ENCODE data around the gene ZNF579.

Gene ZNF579

GRCh38 chr19:55580628-55581144 lies at the start of gene ZNF579:
TSS of gene ZNF579 (minus strand) at chr19:55580848. CDS start at chr19:55579639, 1,209 bp downstream.
- no peaks in the 10 kb centered on the region for H3K36me3 ChIP-seq (ENCODE audit: control insufficient read depth, insufficient read depth, low read length)
- H2AFZ ChIP-seq, result peak within 1 kb of the TSS; percentile 98

DNA sequence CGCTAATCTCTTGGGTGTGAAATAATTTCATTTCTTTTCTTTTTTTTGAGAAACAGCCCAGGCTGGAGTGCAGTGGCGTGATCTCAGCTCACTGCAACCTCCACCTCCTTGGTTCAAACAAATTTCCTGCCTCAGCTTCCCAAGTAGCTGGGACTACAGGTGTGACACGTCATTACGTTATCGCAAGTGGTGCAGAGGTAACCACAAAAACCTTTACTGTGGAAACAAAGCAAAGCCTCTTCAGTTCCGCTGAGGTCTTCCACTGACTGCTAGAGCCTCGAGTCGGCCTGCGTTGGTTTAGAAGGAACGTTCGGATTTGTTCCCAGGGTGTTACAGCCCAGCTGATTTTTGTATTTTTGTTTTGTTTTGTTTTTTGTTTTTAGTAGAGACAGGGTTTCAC lies 45.7 kb upstream of the ZNF579 start:
- Histone ChIP-seq H2AFZ (no peak overlapping the region), H3K79me2 (no peaks in the 10 kb centered on the region), H3K36me3 (ENCODE audit: control insufficient read depth, insufficient read depth, low read length) (no peaks in the 10 kb centered on the region), H3K4me2 (ENCODE audit: low read length) (no peak overlapping the region), H3K27me3 (ENCODE audit: control insufficient read depth, insufficient read depth, low read length) (no peaks in the 10 kb centered on the region), H3K9ac (no peak overlapping the region), H3K4me3 (ENCODE audit: low read depth, low read length) (no peak overlapping the region), H3K27ac (no peak overlapping the region), H3K9me3 (ENCODE audit: control insufficient read depth, low read length) (no peaks in the 10 kb centered on the region), H3K4me1 (peaks cover under 1% of the 10 kb centered on the region)
- TF ChIP-seq, protein P1, sequence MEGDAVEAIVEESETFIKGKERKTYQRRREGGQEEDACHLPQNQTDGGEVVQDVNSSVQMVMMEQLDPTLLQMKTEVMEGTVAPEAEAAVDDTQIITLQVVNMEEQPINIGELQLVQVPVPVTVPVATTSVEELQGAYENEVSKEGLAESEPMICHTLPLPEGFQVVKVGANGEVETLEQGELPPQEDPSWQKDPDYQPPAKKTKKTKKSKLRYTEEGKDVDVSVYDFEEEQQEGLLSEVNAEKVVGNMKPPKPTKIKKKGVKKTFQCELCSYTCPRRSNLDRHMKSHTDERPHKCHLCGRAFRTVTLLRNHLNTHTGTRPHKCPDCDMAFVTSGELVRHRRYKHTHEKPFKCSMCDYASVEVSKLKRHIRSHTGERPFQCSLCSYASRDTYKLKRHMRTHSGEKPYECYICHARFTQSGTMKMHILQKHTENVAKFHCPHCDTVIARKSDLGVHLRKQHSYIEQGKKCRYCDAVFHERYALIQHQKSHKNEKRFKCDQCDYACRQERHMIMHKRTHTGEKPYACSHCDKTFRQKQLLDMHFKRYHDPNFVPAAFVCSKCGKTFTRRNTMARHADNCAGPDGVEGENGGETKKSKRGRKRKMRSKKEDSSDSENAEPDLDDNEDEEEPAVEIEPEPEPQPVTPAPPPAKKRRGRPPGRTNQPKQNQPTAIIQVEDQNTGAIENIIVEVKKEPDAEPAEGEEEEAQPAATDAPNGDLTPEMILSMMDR (IDR thresholded peaks at IDR 0.05), result no peak

More at GRCh38 chr19:55580628-55581144, at the start of gene ZNF579:
- H3K4me2 ChIP-seq (ENCODE audit: low read length), result peak within 1 kb of the TSS; percentile 68
- H3K9ac ChIP-seq, result peak within 1 kb of the TSS; percentile 91
- H3K9me3 ChIP-seq (ENCODE audit: control insufficient read depth, low read length), result no peaks in the 10 kb centered on the region
- peak within 1 kb of the TSS; percentile 86 for H3K4me3 ChIP-seq (ENCODE audit: low read depth, low read length)
- H3K27ac ChIP-seq, result peak within 1 kb of the TSS; percentile 91
- H3K79me2 ChIP-seq, result no peaks in the 10 kb centered on the region
- peaks cover 11% of the 10 kb centered on the region for H3K4me1 ChIP-seq
- H3K27me3 ChIP-seq (ENCODE audit: control insufficient read depth, insufficient read depth, low read length), result no peaks in the 10 kb centered on the region
- TF ChIP-seq, protein P1 (IDR thresholded peaks at IDR 0.05), result no peak

GRCh38 chr19:55625004-55625326 lies 44.3 kb upstream of the ZNF579 start:
- no peaks in the 10 kb centered on the region for H3K9me3 ChIP-seq (ENCODE audit: control insufficient read depth, low read length)
- H3K36me3 ChIP-seq (ENCODE audit: control insufficient read depth, insufficient read depth, low read length), result no peaks in the 10 kb centered on the region
- no peaks in the 10 kb centered on the region for H3K27me3 ChIP-seq (ENCODE audit: control insufficient read depth, insufficient read depth, low read length)
- no peak overlapping the region for H3K9ac ChIP-seq
- H3K27ac ChIP-seq, result peak overlapping the region; percentile 95
- H3K79me2 ChIP-seq, result no peaks in the 10 kb centered on the region
- H3K4me1 ChIP-seq, result no peaks in the 10 kb centered on the region
- peak overlapping the region; percentile 96 for H2AFZ ChIP-seq
- peak overlapping the region; percentile 67 for H3K4me2 ChIP-seq (ENCODE audit: low read length)
- TF ChIP-seq, protein P1 (IDR thresholded peaks at IDR 0.05), result no peak
- peak overlapping the region; percentile 78 for H3K4me3 ChIP-seq (ENCODE audit: low read depth, low read length)

GRCh38 chr19:55624109-55625003 lies 43.7 kb upstream of the ZNF579 start, which contains the start of gene ZNF784:
TSS of gene ZNF784 (minus strand) at chr19:55624566. CDS start at chr19:55624561, 5 bp downstream.
- peak within 1 kb of the TSS; percentile 96 for H2AFZ ChIP-seq
- peak within 1 kb of the TSS; percentile 95 for H3K27ac ChIP-seq
- peak within 1 kb of the TSS; percentile 67 for H3K4me2 ChIP-seq (ENCODE audit: low read length)
- H3K9ac ChIP-seq, result no peak within 1 kb of the TSS
- TF ChIP-seq, protein P1 (IDR thresholded peaks at IDR 0.05), result no peak
- H3K4me1 ChIP-seq, result no peaks in the 10 kb centered on the region
- no peaks in the 10 kb centered on the region for H3K79me2 ChIP-seq
- H3K9me3 ChIP-seq (ENCODE audit: control insufficient read depth, low read length), result no peaks in the 10 kb centered on the region
- peak within 1 kb of the TSS; percentile 78 for H3K4me3 ChIP-seq (ENCODE audit: low read depth, low read length)
- H3K27me3 ChIP-seq (ENCODE audit: control insufficient read depth, insufficient read depth, low read length), result no peaks in the 10 kb centered on the region
- H3K36me3 ChIP-seq (ENCODE audit: control insufficient read depth, insufficient read depth, low read length), result no peaks in the 10 kb centered on the region

All from parathyroid adenoma (tissue), 2 donors.